Ramos (cell line): Measurements from ENCODE around the gene HERC3.

Source experiments
- in situ Hi-C: fragments of 300-500 bp; cut with MboI; formaldehyde crosslinking; loops from one replicate; pipeline ENCODE4 v1.14.3; 2022; ENCODE audit warnings: low sequenced_read_pairs; ENCODE audit not compliant: unreplicated experiment

Gene HERC3

GRCh38 chr4:88655226-88655625 is 62.9 kb downstream of the HERC3 start:
- in situ Hi-C loops: no loop called here

- in situ Hi-C loops: no loop called here
These were observed 67.0 kb downstream of the HERC3 start for GRCh38 chr4:88659055-88659889.

DNA sequence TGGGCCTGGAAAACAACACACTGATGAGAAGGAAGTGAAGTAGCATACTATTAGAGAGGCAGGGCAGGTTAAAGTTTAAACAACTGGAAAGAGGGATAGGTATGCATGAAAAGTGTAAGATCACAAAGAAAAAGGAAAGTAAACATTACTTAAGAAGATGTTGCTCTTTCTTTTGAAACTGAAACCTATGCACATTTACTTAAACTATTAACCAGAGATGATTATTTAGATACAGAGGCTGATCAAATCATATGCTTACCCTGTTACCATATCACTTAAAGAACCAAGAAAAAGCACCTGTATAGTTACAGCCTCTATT is 67.6 kb downstream of the HERC3 start:
- in situ Hi-C loops: no loop called here

DNA sequence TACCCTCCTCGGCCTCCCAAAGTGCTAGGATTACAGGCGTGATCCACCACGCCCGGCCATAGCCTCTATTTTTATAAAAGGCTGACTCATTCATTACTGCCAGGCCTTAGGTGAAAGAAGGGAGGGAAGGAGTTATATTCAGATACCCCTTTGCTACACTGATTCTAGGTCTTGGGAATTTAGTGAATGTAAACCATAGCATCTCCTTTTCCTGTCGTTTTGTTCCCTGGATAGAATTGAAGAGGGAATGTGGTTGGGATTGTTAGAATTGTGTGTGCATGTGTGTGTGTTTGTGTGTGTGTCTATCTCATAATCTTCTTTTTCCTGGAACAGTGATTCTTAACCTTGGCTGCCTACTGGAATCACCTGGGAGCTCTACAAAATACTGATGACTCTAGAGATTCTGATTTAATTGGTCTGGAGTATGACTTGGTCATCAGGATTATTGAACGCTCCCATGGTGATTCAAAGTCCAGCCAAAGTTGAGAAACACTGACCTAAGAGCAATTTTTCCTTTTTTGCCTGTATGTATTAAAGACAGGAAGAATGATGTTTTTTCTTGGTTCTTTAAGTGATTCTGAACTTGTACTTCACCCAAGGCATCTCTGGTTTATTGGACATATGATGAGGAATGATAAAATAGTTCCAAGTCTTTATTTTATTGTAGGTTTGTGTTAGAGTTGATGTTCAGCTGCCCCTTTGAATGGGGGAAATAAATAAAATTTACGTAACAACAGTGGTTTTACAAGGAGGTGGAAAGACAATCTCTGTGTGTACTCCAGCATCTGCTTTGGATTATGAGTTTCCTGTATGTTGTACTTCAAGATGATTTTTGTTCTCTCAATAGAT is 68.4 kb downstream of the HERC3 start:
- in situ Hi-C loops: no loop called here

DNA sequence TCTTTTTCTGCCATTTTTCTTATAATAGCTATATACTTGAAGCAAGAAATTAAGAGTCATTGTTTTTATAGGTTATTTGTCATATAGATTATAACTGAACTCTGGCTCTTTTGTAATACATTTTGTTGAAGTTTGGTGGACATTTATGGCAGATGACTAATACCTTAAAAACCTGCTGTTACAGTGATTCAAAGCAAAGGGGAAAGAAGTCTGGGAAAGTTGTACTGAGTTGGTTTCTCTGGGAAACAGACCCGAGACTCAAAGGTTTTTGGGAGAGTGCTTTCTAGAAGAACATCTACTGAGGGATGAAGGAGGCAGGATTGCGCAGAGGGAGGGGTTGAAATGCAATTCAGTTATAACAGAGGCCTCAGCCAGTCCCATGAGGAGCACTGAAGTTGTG is 69.5 kb downstream of the HERC3 start:
- in situ Hi-C loops: no loop called here

GRCh38 chr4:88672987-88673386 is 80.7 kb downstream of the HERC3 start:
- in situ Hi-C loops: no loop called here

DNA sequence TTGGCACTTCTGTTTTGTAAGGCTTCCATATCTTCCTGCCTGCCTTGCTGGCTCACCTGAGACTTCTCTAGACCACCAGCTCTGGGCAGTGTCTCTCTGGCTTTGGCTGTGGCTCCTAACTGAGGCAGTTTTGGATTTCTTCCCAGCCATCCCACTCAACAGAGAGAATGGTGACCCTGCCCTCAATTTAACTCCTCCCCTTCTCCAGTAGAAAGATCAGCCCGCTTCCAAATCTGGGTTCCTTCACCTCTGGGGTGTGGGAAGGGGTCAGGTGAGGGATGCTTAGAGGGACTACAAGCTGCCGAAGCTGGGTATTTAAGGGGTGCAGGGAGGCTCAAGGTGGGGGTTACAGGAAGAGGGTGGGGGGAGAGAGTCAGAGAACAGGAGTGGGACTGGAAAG is 81.6 kb downstream of the HERC3 start:
- in situ Hi-C loops: no loop called here

GRCh38 chr4:88674565-88674964 is 82.3 kb downstream of the HERC3 start:
- in situ Hi-C loops: no loop called here

DNA sequence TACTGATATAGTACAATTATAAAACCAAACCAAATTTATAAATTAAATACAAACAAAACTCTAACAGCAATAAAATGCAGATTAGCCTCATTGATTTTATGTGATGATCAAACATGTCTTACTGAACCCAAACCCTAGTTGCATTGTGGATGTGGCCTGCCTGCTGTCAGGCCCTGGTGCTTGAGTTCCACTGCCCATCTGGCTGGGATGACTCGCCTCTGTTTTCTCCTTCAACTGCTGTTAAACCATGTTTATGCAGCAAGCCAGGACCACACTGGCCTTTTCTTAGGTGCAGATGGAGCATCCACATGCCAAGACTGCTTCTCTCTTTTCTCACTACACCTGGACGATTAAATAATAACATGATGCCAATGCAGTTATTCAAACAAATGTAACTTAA is 82.7 kb downstream of the HERC3 start:
- in situ Hi-C loops: no loop called here

DNA sequence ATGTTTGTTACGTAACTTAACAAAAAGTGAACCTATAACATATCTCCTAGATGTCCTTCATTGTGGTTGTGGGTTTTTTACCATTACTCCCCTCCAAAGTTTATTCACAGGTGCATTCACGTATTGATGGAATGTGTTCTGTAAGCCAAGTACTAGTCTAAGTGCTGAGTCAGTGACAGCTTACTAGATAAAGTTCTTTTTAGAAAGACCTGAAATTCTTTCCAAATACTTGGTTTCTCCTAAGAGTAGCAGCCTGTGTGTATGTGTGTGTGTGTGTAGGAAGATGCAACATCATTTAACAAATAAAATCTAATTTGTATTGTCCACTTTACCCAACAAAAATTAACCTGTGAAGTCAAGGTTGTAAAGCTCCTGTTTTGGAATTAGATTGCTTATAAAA is 83.3 kb downstream of the HERC3 start:
- in situ Hi-C loops: no loop called here

DNA sequence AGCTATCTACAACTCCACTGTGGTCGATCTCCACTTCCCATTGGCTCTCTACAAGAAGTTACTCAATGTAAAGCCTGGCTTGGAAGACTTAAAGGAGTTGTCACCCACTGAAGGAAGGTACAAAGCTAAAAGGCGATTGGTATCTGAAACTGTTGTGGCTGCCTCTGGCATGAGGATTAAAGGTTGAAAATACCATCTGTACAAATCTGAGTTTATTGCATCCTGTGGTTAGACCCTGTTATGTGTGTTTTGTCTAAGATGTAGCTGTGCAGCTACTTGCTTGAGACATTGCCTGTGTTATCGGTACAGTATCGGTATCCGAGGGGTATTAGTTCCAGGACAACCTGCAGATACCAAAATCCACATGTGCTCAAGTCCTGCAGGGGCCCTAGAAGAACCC is 88.9 kb downstream of the HERC3 start:
- in situ Hi-C loops: no loop called here

DNA sequence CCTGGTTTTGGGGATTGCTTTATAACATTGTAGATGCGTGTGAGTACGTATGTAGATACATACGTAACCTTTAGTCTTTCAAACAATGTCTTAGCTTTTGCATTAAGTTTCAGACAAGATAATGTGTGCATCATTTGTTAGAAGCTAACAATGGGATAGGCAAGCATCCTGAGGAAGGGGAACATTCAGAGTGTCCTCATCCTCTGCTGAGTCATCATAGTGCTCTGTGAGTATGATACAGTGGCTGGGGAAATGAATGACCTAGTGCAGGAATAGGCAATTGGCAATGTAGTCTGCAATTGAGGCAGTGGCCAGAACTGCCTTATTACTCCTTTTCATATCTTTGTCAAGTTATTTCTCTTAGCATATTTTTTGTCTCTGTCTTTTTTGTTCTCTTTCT is 98.1 kb downstream of the HERC3 start:
- in situ Hi-C loops: no loop called here

DNA sequence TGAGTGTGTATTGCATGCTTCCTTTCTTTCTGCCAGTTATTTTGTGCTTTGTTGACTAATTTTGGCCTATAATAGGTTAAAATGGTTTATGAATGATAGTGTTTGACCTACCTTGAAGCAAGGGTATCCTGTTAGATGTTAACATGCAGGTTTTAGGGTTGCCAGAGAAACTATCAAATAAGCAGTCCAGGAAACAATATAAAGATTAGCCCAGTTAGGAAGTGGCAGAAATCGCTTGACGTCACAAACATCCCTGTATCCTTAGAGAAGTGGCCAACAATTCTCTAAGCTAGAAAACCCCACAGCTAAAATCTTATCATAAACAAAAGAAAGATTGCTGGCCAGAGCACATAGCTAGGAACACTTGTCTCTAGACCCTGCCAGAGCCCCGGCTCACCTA is 101.5 kb downstream of the HERC3 start:
- in situ Hi-C loops: no loop called here

- in situ Hi-C loops: no loop called here
These were observed 104.3 kb downstream of the HERC3 start for GRCh38 chr4:88696630-88697029.

DNA sequence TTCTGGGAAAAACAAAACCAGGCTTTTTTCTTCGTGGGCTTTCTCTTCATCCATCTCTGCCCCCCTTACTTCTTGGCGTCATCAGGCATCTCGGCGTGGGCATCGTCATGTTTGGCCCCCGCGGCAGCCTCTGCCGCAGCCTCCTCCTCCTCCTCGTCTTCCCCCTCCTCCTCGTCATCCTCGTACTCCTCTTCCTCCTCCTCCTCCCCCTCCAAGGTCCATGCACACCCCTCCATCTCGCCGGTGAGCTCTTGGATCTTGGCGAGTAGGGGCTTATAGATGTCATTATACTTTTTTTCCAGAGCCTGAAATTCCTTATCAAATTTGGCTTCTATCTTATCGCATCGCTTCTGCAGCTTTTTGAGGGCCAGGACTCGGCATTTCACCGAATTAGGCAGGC is 104.9 kb downstream of the HERC3 start:
- in situ Hi-C loops: no loop called here

DNA sequence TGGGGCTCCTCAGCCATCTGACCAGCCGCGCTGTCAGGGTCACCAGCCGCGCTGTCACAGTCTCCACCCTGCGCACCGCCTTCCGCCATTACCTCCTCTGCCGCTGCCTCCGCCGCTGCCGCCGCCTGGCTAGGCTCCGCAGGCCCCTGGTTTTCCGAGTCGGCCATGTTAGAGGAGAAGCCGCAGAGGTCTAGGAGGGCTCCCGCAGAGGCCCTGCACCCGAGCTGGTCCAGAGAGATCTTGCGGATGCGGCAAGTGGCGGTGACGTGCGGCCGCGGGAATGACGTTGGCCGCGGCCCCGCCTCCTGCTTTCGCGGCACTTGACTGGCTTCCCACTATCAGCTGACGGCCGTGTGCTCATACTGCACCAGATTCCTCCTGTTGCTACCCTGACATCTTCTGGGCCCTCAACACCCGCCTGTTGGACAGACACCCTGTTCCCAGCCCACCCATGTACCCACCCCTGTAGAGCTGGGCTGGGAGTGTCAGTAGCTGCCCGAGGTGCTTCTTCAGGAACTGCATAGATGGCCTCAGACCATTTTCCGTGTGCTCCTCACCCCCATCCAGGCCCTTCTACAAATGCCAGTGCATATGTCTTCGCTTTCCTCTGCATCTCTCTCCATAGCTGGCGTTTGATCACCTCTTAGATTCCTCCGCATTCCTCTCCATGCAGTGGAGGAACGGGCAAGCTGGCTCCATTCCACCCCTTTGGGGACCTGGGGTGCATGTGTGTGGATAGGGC is 105.5 kb downstream of the HERC3 start, which contains the start of gene NAP1L5:
NAP1L5 (minus strand) TSS at position 242 of the 742 bp plus-strand sequence; CDS start at position 167, 75 bp downstream.
- in situ Hi-C loops: no loop called here

GRCh38 chr4:88698519-88698918 is 106.2 kb downstream of the HERC3 start:
- in situ Hi-C loops: no loop called here

GRCh38 chr4:88702782-88703181 is 110.5 kb downstream of the HERC3 start:
- in situ Hi-C loops: no loop called here

DNA sequence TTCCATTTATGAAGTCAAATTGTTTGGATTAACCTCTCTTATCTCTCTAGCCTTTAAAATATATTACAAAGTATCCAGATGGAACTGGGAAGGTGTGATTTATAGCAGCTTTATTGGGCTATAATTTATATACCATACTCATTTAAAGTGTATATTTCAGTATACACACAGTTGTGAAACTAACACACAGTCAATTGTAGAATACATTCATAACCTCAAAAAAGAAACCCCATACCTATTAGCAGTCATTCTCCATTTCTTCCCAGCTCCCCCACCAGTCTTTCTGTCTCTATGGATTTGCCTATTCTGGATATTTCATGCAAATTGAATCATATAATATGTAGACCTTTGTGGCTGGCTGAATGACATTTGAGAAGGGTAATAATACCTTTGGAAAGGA is 112.9 kb downstream of the HERC3 start:
- in situ Hi-C loops: no loop called here

DNA sequence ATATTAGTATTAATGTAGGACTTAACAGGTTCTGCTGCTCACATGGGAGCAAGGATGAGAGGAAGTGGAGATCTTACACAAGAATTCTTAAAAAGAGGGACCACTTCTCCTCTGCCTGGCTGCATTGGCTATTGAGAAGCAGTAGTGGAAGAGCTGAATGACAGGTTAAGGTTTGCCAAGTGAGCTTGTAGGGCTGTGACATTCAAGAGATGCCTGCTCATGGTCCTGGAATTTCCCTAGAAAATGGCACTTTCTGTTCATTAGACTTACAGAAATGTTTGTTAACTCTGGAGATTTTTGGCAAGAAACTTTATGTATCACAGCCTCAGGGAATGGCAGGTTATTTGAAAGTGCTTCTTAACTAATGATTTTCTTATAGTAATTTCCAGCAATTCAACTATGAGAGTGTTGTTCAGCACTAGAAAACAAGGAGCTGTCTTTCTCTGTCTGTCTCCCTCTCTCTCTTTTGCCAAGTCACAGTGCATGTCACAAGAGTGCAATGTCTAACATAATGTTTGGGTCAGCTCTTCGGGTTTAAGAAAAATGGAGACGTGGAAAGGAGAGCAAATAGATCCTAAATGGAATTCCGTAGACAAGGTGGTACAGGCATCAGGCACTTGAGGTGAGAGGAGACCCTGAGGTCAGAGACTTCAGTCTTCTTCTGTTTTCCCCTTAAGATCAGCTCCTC is 113.7 kb downstream of the HERC3 start:
- in situ Hi-C loops: no loop called here
